K562 (cell line): Measurements from ENCODE around the gene TAF11. TPM values are rescaled to one million over a fixed set of nuclear protein-coding genes. Genes with fewer than 3 reads are reported as not detected.

Experiments
- CBX3 ChIP-seq, 2 experiments: IDR thresholded peaks; 1 replicate in 1 of 2; 2 replicates in 1 of 2; pipeline ENCODE4 v1.6.1; 2012; ENCODE audit warnings: inconsistent platforms in 2 of 2, low read length in 2 of 2, borderline replicate concordance in 1 of 2, control low read depth in 1 of 2
- CHCHD3 ChIP-seq: fragments of 250-450 bp; sonication (Bioruptor Pico); IDR thresholded peaks from 2 replicates; pipeline ENCODE4 v2.1.2; 2022; ENCODE audit warnings: mild to moderate bottlenecking
- CUX1 ChIP-seq: fragments of 200-800 bp; sonication (Bioruptor generic); IDR thresholded peaks from 2 replicates; pipeline ENCODE4 v1.6.1; 2016; ENCODE audit warnings: missing genetic modification characterization, missing compliant biosample characterization
- E4F1 ChIP-seq: fragments of 250-450 bp; sonication (Bioruptor Pico); IDR thresholded peaks from 2 replicates; pipeline ENCODE4 v1.5.0; 2021; ENCODE audit warnings: mild to moderate bottlenecking, borderline replicate concordance
- GABPB2 ChIP-seq: fragments of 250-450 bp; sonication (Bioruptor Pico); conservative IDR thresholded peaks from 2 replicates; pipeline ENCODE4 v1.5.1; 2021; ENCODE audit warnings: mild to moderate bottlenecking
- KDM5B ChIP-seq: fragments of 200-600 bp; sonication (generic); IDR thresholded peaks from 2 replicates; pipeline ENCODE4 v1.6.1; 2012; ENCODE audit warnings: low read depth, mild to moderate bottlenecking, moderate library complexity, low read length, control low read depth, inconsistent platforms; ENCODE audit not compliant: insufficient replicate concordance
- LARP7 ChIP-seq: fragments of 450-650 bp; IDR thresholded peaks from 2 replicates; pipeline ENCODE4 v1.6.1; 2016
- MEF2A ChIP-seq: IDR thresholded peaks from 2 replicates; pipeline ENCODE4 v1.6.1; 2011; ENCODE audit warnings: low read depth, mild to moderate bottlenecking, low read length, moderate library complexity; ENCODE audit not compliant: control insufficient read depth
- NFATC3 ChIP-seq: fragments of 450-650 bp; IDR thresholded peaks from 2 replicates; pipeline ENCODE4 v1.6.1; 2017; ENCODE audit warnings: mild to moderate bottlenecking
- NR2C2 ChIP-seq, 2 experiments: fragments of 200-800 bp in 1 of 2; sonication (Bioruptor generic) in 1 of 2; sonication (generic) in 1 of 2; formaldehyde crosslinking in 1 of 2; IDR thresholded peaks; 2 replicates each; pipeline versions ENCODE4 v1.6.1 to v1.8.0; 2016 to 2022; ENCODE audit warnings: mild to moderate bottlenecking in 1 of 2, missing compliant biosample characterization in 1 of 2, missing genetic modification characterization in 1 of 2, missing genetic modification reagents in 1 of 2
- NUFIP1 ChIP-seq: fragments of 450-650 bp; IDR thresholded peaks from 2 replicates; pipeline ENCODE4 v1.6.1; 2018; ENCODE audit not compliant: partially characterized antibody
- U2AF1 ChIP-seq: fragments of 200-400 bp; formaldehyde crosslinking; optimal IDR thresholded peaks from 2 replicates; pipeline ENCODE3; 2017; ENCODE audit warnings: mild to moderate bottlenecking, low read depth, low read length, moderate library complexity
- ZNF41 ChIP-seq: fragments of 250-450 bp; sonication (Bioruptor Pico); conservative IDR thresholded peaks from 2 replicates; pipeline ENCODE4 v1.4.0; 2020; ENCODE audit warnings: mild to moderate bottlenecking
- ZNF707 ChIP-seq: fragments of 250-450 bp; sonication (Bioruptor Pico); conservative IDR thresholded peaks from 2 replicates; pipeline ENCODE4 v1.8.0; 2022; ENCODE audit warnings: inconsistent platforms, mild to moderate bottlenecking, moderate library complexity
- polyA plus RNA-seq, 8 experiments: library from polyadenylated mRNA; depleted of rRNA in 4 of 8; stranded (reverse) in 5 of 8; unstranded in 3 of 8; fragments of >200 nt; fragmentation: Nextera tagmentation in 2 of 8; fragmentation: Illumina TruSeq in 1 of 8; extraction: Ambion mirVana in 2 of 8; extraction: Trizol in 1 of 8; gene quantifications; 2 replicates each; pipeline versions ENCODE4 v1.2.1 to v1.2.3, GENCODE V29; 2011 to 2014; ENCODE audit warnings: inconsistent platforms in 1 of 8, missing spikeins in 1 of 8
- total RNA-seq, 7 experiments: library from RNA; depleted of rRNA in 6 of 7; stranded (reverse); fragments of >200 nt in 6 of 7; fragmentation: Illumina TruSeq in 2 of 7; extraction: Trizol in 2 of 7; gene quantifications; 2 replicates each; pipeline versions ENCODE4 v1.2.1 to v1.2.3, GENCODE V29; 2011 to 2021; ENCODE audit warnings: low replicate concordance in 1 of 7

The TAF11 gene
- total and polyA plus RNA-seq, 9 of the 15 experiments (the other 6 are each of a cell fraction or from before 2014, with no cell fraction given): 40.9 to 91.9 (median 71.9) TPM

- TF ChIP-seq CUX1 (CRISPR knock-in tag) (no peak), NUFIP1 (no peak), U2AF1 (no peak), CHCHD3 (CRISPR knock-in tag) (no peak), E4F1 (CRISPR knock-in tag) (no peak), NR2C2 (CRISPR knock-in tag; IDR thresholded peaks at IDR 0.05) (no peak), NR2C2 (tag; IDR thresholded peaks at IDR 0.05) (no peak), ZNF707 (CRISPR knock-in tag) (no peak), CBX3 (IDR thresholded peaks at IDR 0.05; ENCODE audit: borderline replicate concordance in 1 of 2, low read length in 2 of 2) (no peak), NFATC3 (no peak), ZNF41 (CRISPR knock-in tag) (no peak), KDM5B (no peak), MEF2A (no peak), LARP7 (no peak), GABPB2 (CRISPR knock-in tag) (no peak)
Measured at GRCh38 chr6:34919651-34920050, 31.8 kb upstream of the TAF11 start (continued).
